ENCODE data around the gene CLRN3. TPM values are rescaled to one million over a fixed set of nuclear protein-coding genes. Genes with fewer than 3 reads are reported as not detected.

CLRN3 gene
- total and polyA plus RNA-seq, 12 donors: 0.29 to 0.61 (median 0.39) TPM; not detected in 9

- intact Hi-C loops (cut with DNase I): no loop called here
- 89 to 97% (median 92%) methylated on average over 10 to 11 of the region's 11 CpGs for WGBS, 4 donors
- peak in 2 of 7 donors; percentile 14 to 45 for DNase-seq
- H3K4me1 ChIP-seq (replicated peaks in 1 of 2): peaks cover 23 to 58% of the 10 kb centered on the region in 2 donors
- no peak overlapping the region for H3K4me3 ChIP-seq
- no peaks in the 10 kb centered on the region for H3K27me3 ChIP-seq
- peak overlapping the region in 3 of 5 donors; percentile 76 to 83 (median 81) for H3K27ac ChIP-seq
- no peak for TF ChIP-seq CTCF (IDR thresholded peaks at IDR 0.05)
- no peaks in the 10 kb centered on the region for H3K36me3 ChIP-seq (replicated peaks in 1 of 2)
- H3K9me3 ChIP-seq (replicated peaks in 1 of 3): no peaks in the 10 kb centered on the region
Observed at GRCh38 chr10:127921075-127921752, 28.5 kb upstream of the CLRN3 start.

GRCh38 chr10:127920306-127921074, 27.7 kb upstream of the CLRN3 start:
- no peak for TF ChIP-seq POLR2A (IDR thresholded peaks at IDR 0.05)
- no peak for TF ChIP-seq CTCF (IDR thresholded peaks at IDR 0.05)
- intact Hi-C loops (cut with DNase I): no loop called here

GRCh38 chr10:127919418-127920271, 26.9 kb upstream of the CLRN3 start:
- 44 to 56% (median 49%) methylated on average over 12 of the region's 12 CpGs for WGBS, 4 donors
- peak in 2 of 6 experiments; percentile 11 to 14 for TF ChIP-seq CTCF (IDR thresholded peaks at IDR 0.05)
- no peak for TF ChIP-seq POLR2A (IDR thresholded peaks at IDR 0.05)
- H3K4me3 ChIP-seq: no peak overlapping the region
- peak overlapping the region in 2 of 5 donors; percentile 71 to 83 for H3K27ac ChIP-seq
- no peaks in the 10 kb centered on the region for H3K27me3 ChIP-seq
- H3K36me3 ChIP-seq (replicated peaks in 1 of 2): no peaks in the 10 kb centered on the region
- peaks cover 27 to 60% of the 10 kb centered on the region in 2 donors for H3K4me1 ChIP-seq (replicated peaks in 1 of 2)
- peak in 3 of 7 donors; percentile 30 to 56 (median 35) for DNase-seq
- intact Hi-C loops (cut with DNase I): loop anchor here in 1 of 2 donors (10.0 kb wide), 1 partner anchor 55 kb away; no protein-coding TSS in a partner anchor
- H3K9me3 ChIP-seq (replicated peaks in 1 of 3): no peaks in the 10 kb centered on the region

More at GRCh38 chr10:127920306-127921074, 27.7 kb upstream of the CLRN3 start:
- Histone ChIP-seq H3K27ac (peak overlapping the region in 2 of 5 donors; percentile 71 to 83), H3K4me3 (no peak overlapping the region), H3K27me3 (no peaks in the 10 kb centered on the region), H3K9me3 (replicated peaks in 1 of 3) (no peaks in the 10 kb centered on the region), H3K36me3 (replicated peaks in 1 of 2) (no peaks in the 10 kb centered on the region), H3K4me1 (replicated peaks in 1 of 2) (peaks cover 27 to 53% of the 10 kb centered on the region in 2 donors)
- WGBS, 4 donors: 75 to 86% (median 83%) methylated on average over 9 to 11 of the region's 11 CpGs
- peak in 3 of 7 donors; percentile 9 to 47 (median 21) for DNase-seq
